Stomach (tissue), 4 donors: ENCODE data around the gene TCEANC.

Source experiments
- CTCF ChIP-seq, 7 experiments: fragments of 450-650 bp in 4 of 7; fragments of 200-600 bp in 3 of 7; sonication (generic) in 3 of 7; IDR thresholded peaks; one replicate each; pipeline ENCODE4 v1.5.1; 2016 to 2019; ENCODE audit warnings: antibody characterized with exemption in 7 of 7, control low read depth in 2 of 7, mild to moderate bottlenecking in 1 of 7
- EP300 ChIP-seq: sonication (generic); formaldehyde crosslinking; IDR thresholded peaks from one replicate; pipeline ENCODE4 v1.6.1; 2017; ENCODE audit warnings: antibody characterized with exemption
- POLR2A ChIP-seq, 4 donors: fragments of 450-650 bp; IDR thresholded peaks; one replicate each; pipeline ENCODE4 v1.6.1; 2016; ENCODE audit warnings: antibody characterized with exemption in 4 of 4, control low read depth in 2 of 4, mild to moderate bottlenecking in 1 of 4, moderate library complexity in 1 of 4

DNA sequence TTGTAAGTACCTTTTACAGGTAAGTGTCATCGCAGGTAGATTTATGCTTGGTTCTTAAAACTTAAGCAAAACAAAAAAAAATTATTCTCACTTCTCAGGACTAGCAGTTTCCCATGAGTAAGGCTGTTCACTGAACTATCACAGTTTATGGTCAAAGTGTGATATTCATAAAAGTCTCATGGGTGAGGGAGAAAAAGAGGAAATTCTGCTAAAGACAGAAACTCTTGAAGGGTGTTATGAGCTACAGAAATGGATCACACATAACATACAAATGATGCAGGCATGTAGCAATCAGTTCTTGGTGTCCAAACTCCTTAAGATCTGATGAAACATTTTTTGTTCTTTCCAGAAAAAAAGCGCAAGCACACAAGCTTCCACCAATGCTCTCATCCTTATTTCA lies 44.5 kb downstream of the TCEANC start:
- TF ChIP-seq POLR2A (IDR thresholded peaks at IDR 0.05) = no peak
- no peak for TF ChIP-seq CTCF (IDR thresholded peaks at IDR 0.05)
- TF ChIP-seq EP300 = no peak
